ENCODE measurements around the gene RASGRP1.

Gene RASGRP1

DNA sequence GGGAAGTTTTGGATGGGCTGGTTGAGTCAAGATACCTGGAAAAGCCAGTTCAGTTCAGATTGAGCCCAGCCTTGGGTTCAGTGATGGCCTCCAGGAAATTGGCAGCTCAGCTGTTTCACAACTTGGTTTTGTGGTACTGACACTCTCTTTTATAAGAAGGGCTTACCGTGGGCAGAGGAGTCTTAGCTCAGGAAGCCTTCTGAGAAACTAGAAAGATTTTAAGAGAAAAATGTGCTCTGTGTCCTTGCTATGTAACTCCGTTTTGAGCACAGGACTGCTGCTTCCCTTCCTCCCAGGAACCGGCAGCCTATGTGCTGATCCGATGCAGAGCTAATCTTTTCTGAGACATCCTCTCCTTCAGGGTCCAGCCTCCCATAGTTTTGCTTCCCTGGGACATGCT, 46.6 kb upstream of the RASGRP1 start:
- H3K4me3 ChIP-seq (replicated peaks; ENCODE audit: insufficient read depth, low read length) = no peak overlapping the region
- TF ChIP-seq, protein P1, sequence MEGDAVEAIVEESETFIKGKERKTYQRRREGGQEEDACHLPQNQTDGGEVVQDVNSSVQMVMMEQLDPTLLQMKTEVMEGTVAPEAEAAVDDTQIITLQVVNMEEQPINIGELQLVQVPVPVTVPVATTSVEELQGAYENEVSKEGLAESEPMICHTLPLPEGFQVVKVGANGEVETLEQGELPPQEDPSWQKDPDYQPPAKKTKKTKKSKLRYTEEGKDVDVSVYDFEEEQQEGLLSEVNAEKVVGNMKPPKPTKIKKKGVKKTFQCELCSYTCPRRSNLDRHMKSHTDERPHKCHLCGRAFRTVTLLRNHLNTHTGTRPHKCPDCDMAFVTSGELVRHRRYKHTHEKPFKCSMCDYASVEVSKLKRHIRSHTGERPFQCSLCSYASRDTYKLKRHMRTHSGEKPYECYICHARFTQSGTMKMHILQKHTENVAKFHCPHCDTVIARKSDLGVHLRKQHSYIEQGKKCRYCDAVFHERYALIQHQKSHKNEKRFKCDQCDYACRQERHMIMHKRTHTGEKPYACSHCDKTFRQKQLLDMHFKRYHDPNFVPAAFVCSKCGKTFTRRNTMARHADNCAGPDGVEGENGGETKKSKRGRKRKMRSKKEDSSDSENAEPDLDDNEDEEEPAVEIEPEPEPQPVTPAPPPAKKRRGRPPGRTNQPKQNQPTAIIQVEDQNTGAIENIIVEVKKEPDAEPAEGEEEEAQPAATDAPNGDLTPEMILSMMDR (IDR thresholded peaks at IDR 0.05; ENCODE audit: insufficient read depth, low read length) = no peak
- TF ChIP-seq POLR2AphosphoS5 (IDR thresholded peaks at IDR 0.05; ENCODE audit: low read depth) (no peak), SPI1 (IDR thresholded peaks at IDR 0.05; ENCODE audit: borderline replicate concordance, low read depth) (no peak), GABPA (IDR thresholded peaks at IDR 0.05; ENCODE audit: low read depth) (no peak)
- TF ChIP-seq, protein P2, sequence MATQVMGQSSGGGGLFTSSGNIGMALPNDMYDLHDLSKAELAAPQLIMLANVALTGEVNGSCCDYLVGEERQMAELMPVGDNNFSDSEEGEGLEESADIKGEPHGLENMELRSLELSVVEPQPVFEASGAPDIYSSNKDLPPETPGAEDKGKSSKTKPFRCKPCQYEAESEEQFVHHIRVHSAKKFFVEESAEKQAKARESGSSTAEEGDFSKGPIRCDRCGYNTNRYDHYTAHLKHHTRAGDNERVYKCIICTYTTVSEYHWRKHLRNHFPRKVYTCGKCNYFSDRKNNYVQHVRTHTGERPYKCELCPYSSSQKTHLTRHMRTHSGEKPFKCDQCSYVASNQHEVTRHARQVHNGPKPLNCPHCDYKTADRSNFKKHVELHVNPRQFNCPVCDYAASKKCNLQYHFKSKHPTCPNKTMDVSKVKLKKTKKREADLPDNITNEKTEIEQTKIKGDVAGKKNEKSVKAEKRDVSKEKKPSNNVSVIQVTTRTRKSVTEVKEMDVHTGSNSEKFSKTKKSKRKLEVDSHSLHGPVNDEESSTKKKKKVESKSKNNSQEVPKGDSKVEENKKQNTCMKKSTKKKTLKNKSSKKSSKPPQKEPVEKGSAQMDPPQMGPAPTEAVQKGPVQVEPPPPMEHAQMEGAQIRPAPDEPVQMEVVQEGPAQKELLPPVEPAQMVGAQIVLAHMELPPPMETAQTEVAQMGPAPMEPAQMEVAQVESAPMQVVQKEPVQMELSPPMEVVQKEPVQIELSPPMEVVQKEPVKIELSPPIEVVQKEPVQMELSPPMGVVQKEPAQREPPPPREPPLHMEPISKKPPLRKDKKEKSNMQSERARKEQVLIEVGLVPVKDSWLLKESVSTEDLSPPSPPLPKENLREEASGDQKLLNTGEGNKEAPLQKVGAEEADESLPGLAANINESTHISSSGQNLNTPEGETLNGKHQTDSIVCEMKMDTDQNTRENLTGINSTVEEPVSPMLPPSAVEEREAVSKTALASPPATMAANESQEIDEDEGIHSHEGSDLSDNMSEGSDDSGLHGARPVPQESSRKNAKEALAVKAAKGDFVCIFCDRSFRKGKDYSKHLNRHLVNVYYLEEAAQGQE (IDR thresholded peaks at IDR 0.05; ENCODE audit: insufficient replicate concordance, low read depth) = no peak
- H3K27ac ChIP-seq (replicated peaks) = no peak overlapping the region
- no peak for DNase-seq (ENCODE audit: low read depth in 1 of 2, low spot score in 1 of 2)
- H3K27me3 ChIP-seq (ENCODE audit: insufficient read depth, poor library complexity, severe bottlenecking) = no peaks in the 10 kb centered on the region

DNA sequence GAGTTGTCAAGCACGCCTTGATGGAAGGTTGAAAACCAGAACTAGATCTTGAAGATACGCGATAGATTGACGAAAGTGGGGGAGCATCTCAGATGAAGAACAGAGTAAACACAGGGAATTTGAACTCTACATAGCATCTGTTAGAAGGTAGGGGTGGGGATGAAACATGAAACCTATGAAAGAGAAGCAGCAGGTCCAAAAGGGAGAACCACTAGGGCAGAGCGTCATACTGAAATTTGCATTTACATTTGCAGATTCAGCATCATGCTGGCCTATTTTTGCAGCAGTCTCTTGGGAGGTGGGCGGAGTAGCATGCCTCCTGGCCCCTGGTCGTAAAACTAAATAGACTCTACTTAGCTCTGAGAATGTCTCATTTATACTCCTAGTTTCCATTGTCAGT, 46.1 kb upstream of the RASGRP1 start:
- Histone ChIP-seq H3K4me3 (replicated peaks; ENCODE audit: insufficient read depth, low read length) (no peak overlapping the region), H3K27ac (replicated peaks) (no peak overlapping the region), H3K27me3 (ENCODE audit: insufficient read depth, poor library complexity, severe bottlenecking) (no peaks in the 10 kb centered on the region)
- no peak for TF ChIP-seq POLR2AphosphoS5 (IDR thresholded peaks at IDR 0.05; ENCODE audit: low read depth)
- TF ChIP-seq, protein P1 (IDR thresholded peaks at IDR 0.05; ENCODE audit: insufficient read depth, low read length) = no peak
- TF ChIP-seq, protein P2 (IDR thresholded peaks at IDR 0.05; ENCODE audit: insufficient replicate concordance, low read depth) = no peak
- no peak for TF ChIP-seq SPI1 (IDR thresholded peaks at IDR 0.05; ENCODE audit: borderline replicate concordance, low read depth)
- no peak for TF ChIP-seq GABPA (IDR thresholded peaks at IDR 0.05; ENCODE audit: low read depth)
- no peak for DNase-seq (ENCODE audit: low read depth in 1 of 2, low spot score in 1 of 2)

DNA sequence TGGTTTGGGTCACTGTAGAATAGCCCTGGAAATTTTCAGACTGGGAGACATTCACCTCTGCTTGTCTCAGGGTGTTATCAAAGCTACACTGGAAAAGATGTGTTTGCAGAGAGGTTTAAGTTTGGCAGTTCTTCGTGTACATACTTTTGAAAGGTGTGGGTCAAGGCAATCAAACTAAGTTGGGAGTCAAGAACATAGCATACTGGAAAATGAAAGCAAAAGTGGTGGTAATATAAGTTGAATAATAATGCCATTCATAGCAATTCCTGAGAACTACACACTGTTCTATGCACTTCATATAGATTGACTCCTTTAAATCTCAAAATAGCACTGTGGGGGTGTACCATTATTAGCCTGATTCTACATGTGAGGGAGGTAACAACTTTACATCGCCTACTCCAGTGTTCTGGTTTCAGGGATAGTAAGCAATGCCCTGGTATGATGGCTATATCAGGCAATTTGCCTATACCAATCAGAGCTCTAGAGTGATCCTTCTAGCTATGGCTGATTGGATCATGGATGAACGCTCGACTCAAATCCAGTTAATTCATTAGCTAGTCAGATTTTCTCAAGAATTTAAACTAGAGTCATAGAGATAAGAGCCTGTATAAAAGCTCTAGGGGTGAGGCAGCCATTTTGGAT, 44.6 kb upstream of the RASGRP1 start:
- Histone ChIP-seq H3K27ac (replicated peaks) (no peak overlapping the region), H3K27me3 (ENCODE audit: insufficient read depth, poor library complexity, severe bottlenecking) (no peaks in the 10 kb centered on the region), H3K4me3 (replicated peaks; ENCODE audit: insufficient read depth, low read length) (no peak overlapping the region)
- DNase-seq (ENCODE audit: low read depth in 1 of 2, low spot score in 1 of 2) = no peak
- TF ChIP-seq GABPA (IDR thresholded peaks at IDR 0.05; ENCODE audit: low read depth) (no peak), POLR2AphosphoS5 (IDR thresholded peaks at IDR 0.05; ENCODE audit: low read depth) (no peak), SPI1 (IDR thresholded peaks at IDR 0.05; ENCODE audit: borderline replicate concordance, low read depth) (no peak)
- TF ChIP-seq, protein P2 (IDR thresholded peaks at IDR 0.05; ENCODE audit: insufficient replicate concordance, low read depth) = no peak
- TF ChIP-seq, protein P1 (IDR thresholded peaks at IDR 0.05; ENCODE audit: insufficient read depth, low read length) = no peak

Data from HL-60 (cell line).